SH-SY5Y (cell line): Measurements from ENCODE around the gene GUCY2D.

Source experiments
- GATA2 ChIP-seq: IDR thresholded peaks from 2 replicates; pipeline ENCODE4 v1.6.1; 2011; ENCODE audit warnings: mild to moderate bottlenecking, low read depth, low read length
- GATA3 ChIP-seq: IDR thresholded peaks from 2 replicates; pipeline ENCODE4 v1.6.1; 2011; ENCODE audit warnings: low read depth, mild to moderate bottlenecking, low read length, moderate library complexity

DNA sequence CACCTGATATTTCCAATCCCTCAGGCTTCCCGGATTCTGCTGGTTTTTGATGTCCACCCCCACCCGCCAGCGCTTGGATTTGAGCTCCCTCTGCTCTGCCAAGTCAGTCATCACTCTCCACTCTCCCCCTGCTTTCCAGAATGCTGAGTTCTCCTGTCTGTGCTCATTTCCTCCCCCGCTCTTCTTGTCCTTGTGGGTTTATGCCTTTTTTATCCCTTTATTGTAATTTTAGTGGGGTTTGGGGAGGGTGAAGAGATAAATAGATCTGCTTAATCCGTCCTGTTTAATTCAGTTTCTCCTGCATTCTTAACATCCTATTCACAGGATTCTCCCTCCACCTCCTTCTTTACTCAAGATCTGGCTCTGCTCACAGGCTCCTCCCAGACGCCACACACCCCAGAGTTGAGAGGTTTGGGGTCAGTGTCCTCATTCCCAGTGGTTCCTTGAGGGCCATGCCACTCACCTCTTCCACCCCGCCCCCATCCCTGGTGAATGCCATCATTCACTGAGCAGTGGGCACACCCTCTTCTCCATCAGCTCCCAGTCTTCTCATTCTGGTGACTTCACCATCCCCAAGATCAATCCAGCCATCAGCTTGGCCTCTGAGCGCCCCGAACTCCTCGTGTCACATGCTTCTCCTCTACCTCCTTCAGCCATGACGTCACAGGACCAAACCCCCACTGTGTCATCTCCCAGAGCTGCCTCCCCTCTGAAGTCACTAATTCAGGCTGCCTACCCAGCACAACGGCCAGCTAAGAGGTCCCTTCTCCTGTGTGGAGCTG, 15.1 kb upstream of the GUCY2D start:
- TF ChIP-seq GATA2 (no peak), GATA3 (no peak)
